ENCODE data around the gene SAPCD2.

The SAPCD2 gene

DNA sequence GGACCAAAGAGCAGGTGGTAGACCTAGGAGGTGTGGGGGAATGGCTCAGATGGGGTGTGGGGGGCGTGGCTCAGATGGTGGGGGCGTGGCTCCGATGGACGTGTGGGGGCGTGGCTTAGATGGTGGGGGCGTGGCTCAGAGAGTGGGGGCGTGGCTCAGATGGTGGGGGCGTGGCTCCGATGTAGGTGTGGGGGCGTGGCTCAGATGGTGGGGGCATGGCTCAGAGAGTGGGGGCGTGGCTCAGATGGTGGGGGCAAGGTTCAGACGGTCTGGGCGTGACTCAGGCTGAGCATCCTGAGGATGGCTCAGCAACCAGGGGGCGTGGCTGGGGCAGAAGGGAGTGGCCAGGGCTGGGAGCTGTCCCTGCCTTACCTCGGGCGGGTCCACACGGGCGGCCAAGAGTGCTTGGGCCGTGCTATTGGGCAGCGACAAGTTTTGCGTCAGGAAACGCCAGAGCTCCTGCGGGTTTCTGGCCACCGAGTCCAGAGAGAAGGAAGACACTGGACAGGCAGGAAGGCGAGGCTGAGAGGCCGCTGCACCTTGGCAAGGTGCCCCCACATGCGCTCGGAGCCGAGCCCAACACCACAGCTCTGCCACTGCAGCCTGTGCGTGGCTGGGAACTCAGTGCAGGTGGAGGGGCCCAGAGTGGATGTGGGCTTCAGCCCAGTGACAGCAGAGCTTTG lies 48.2 kb downstream of the SAPCD2 start:
- TF ChIP-seq GATA3 (IDR thresholded peaks at IDR 0.05; ENCODE audit: low read depth, low read length) (no peak), GATA2 (IDR thresholded peaks at IDR 0.05; ENCODE audit: low read depth, low read length) (no peak)

GRCh38 chr9:137021568-137021978 lies 48.8 kb downstream of the SAPCD2 start:
- TF ChIP-seq GATA2 (IDR thresholded peaks at IDR 0.05; ENCODE audit: low read depth, low read length) (no peak), GATA3 (IDR thresholded peaks at IDR 0.05; ENCODE audit: low read depth, low read length) (no peak)

GRCh38 chr9:137020771-137021567 lies 49.4 kb downstream of the SAPCD2 start:
- TF ChIP-seq GATA2 (IDR thresholded peaks at IDR 0.05; ENCODE audit: low read depth, low read length) (no peak), GATA3 (IDR thresholded peaks at IDR 0.05; ENCODE audit: low read depth, low read length) (no peak)

DNA sequence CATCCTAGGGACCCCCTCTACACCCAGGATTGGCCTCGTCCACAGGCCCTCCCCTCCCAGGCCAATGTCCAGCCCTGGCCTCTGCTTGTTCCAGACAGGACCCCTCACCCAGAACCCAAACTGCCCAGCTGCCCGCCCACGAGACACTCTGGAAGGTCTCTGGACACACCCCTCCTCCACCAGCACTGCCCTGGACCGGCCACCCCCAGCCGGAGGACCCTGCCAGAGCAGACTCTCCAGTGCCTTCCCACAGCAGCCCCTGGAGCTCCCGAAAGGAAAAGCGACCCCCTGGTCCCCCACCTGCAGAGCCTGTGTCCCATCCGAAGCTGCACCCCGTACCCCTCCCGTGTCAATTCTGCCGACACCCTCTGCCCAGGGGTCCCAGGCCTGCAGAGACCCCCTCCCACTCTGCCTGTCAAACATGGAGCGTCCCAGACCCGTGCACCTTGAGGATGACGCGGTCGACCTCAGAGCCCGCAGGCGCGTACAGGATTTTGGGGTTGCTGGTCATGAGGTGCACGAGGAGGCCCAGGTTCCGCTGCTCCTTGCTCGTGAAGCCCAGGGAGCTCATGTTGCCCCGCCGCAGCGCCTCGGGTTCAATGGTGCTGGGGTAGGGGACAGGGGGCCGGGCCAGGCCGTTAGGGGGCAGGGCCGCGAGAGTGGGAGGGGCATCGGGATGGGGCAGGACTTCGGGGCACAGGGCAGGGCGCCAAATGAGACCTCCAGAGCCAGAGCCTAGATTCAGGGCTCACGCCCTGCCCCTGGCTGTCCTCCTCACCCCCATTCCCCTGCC lies 50.3 kb downstream of the SAPCD2 start:
- no peak for TF ChIP-seq GATA3 (IDR thresholded peaks at IDR 0.05; ENCODE audit: low read depth, low read length)
- no peak for TF ChIP-seq GATA2 (IDR thresholded peaks at IDR 0.05; ENCODE audit: low read depth, low read length)

DNA sequence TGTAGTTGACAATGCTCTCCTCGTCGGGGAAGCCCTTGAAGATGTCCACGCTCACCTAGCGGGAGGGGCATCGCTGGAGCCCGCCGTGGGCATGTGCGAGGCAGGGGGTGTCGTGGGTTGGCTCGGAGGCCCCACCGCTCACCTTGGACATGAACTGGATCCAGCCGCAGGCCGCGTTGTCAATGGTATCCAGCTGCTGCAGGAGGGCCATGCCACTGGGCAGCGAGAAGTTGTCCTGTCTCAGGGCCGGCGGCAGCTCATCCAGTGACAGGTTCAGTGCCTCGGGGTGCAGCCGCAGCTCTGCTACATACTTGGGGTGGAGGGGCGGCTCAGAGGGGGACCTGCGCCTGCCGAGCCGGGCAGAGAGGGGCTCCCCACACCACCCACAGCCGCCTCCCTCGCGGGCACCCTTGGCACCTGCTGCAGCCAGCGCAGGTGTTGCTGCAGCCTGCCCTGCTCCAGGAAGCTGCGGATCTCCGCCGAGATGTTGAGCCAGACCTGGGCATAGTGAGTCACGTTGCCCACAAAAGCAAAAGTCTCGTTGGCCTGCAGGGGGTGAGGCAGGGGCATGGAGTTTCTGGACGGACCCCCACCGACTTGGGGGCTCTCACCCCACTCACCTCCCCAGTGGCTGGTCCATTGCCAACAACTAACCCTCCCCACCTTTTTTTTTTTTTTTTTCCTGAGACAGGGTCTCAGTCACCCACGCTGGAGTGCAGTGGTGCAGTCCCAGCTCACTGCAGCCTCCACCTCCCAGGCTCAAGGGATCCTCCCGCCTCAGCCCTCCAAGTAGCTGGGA lies 51.4 kb downstream of the SAPCD2 start:
- TF ChIP-seq GATA3 (IDR thresholded peaks at IDR 0.05; ENCODE audit: low read depth, low read length) = no peak
- TF ChIP-seq GATA2 (IDR thresholded peaks at IDR 0.05; ENCODE audit: low read depth, low read length) = no peak

- TF ChIP-seq GATA3 (IDR thresholded peaks at IDR 0.05; ENCODE audit: low read depth, low read length) (no peak), GATA2 (IDR thresholded peaks at IDR 0.05; ENCODE audit: low read depth, low read length) (no peak)
Measured at GRCh38 chr9:137017791-137018497, 52.4 kb downstream of the SAPCD2 start.

GRCh38 chr9:137017071-137017470 lies 53.3 kb downstream of the SAPCD2 start:
- TF ChIP-seq GATA3 (IDR thresholded peaks at IDR 0.05; ENCODE audit: low read depth, low read length) (no peak), GATA2 (IDR thresholded peaks at IDR 0.05; ENCODE audit: low read depth, low read length) (no peak)

- TF ChIP-seq GATA3 (IDR thresholded peaks at IDR 0.05; ENCODE audit: low read depth, low read length) (no peak), GATA2 (IDR thresholded peaks at IDR 0.05; ENCODE audit: low read depth, low read length) (no peak)
Measured at GRCh38 chr9:137016436-137016835, 53.9 kb downstream of the SAPCD2 start.

- TF ChIP-seq GATA3 (IDR thresholded peaks at IDR 0.05; ENCODE audit: low read depth, low read length) (no peak), GATA2 (IDR thresholded peaks at IDR 0.05; ENCODE audit: low read depth, low read length) (no peak)
Measured at GRCh38 chr9:137015976-137016375, 54.4 kb downstream of the SAPCD2 start.

DNA sequence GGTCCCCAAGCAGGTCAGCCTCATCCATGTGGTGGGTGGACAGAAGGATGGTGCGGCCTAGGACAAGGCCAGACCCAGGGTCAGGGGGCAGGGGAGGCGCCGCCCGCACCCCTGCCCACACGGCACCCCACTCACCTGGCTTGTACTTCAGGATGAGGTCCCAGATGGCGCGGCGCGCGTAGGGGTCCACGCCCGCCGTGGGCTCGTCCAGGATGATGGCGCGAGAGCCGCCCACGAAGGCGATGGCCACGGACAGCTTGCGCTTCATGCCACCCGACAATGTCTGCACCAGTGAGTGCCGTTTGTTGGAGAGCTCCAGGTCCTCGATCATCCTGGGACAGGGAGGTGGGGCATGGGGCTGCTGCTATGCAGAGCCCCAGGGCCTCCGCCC lies 54.8 kb downstream of the SAPCD2 start:
- TF ChIP-seq GATA3 (IDR thresholded peaks at IDR 0.05; ENCODE audit: low read depth, low read length) (no peak), GATA2 (IDR thresholded peaks at IDR 0.05; ENCODE audit: low read depth, low read length) (no peak)

DNA sequence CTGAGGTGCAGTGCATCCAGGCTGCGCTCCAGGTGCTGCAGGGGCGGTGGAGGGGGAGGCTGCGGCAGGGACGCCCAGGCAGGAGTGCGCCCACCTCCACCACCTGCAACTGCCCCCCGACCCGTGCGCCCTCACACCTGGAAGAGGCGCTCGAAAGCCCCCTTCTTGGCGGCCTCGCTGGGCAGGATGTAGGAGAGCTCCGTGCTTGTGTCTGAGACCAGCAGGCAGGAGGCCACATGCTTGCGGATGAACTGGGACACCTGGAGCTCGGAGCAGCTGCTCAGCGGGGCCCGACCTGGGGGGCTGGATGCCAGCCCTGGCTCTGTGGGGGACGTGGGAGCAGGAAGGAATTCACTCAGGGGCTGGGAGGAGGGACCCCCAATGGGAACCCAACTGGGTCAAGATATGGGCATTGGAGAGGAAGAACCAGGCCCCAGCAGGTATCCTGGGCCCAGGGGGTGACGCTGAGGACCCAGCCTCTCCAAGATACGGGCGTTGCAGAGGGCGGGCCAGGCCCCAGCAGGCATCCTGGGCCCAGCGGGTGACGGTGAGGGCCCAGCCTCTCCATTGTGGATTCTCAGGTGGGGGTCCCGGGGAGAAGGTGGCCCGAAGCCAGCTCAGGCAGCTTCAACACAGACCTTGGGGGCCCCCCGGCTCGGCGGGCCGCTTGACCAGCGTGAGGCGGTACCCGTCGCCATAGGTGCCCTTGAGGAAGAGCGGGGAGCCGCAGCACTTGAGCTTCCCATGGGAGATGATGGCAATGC lies 55.4 kb downstream of the SAPCD2 start:
- TF ChIP-seq GATA3 (IDR thresholded peaks at IDR 0.05; ENCODE audit: low read depth, low read length) = no peak
- no peak for TF ChIP-seq GATA2 (IDR thresholded peaks at IDR 0.05; ENCODE audit: low read depth, low read length)

- TF ChIP-seq GATA2 (IDR thresholded peaks at IDR 0.05; ENCODE audit: low read depth, low read length) = no peak
- no peak for TF ChIP-seq GATA3 (IDR thresholded peaks at IDR 0.05; ENCODE audit: low read depth, low read length)
Measured at GRCh38 chr9:137014166-137014565, 56.2 kb downstream of the SAPCD2 start.
